OCI-LY3 (cell line): ENCODE data around the gene SUSD5.

Experiments used
- H2AFZ ChIP-seq: fragments of 200-600, 300-600 bp; shearing (Covaris generic); 2 replicates; pipeline ENCODE4 v1.6.0; 2014; ENCODE audit warnings: antibody characterized with exemption, low read depth, low read length
- H3K27ac ChIP-seq: fragments of 200-600, 300-600 bp; sonication (generic); 2 replicates; pipeline ENCODE4 v1.5.1; 2014; ENCODE audit warnings: mild to moderate bottlenecking, low read length, moderate library complexity, mixed read lengths
- H3K27me3 ChIP-seq: fragments of 200-600, 300-600 bp; sonication (generic); 2 replicates; pipeline ENCODE4 v1.6.1; 2014; ENCODE audit warnings: low read depth, low read length, mixed read lengths
- H3K36me3 ChIP-seq: fragments of 200-600, 300-600 bp; sonication (generic); replicated peaks from 2 replicates; pipeline ENCODE3; 2014; ENCODE audit warnings: low read depth, low read length, mixed read lengths
- H3K4me1 ChIP-seq: fragments of 300-600, 200-600 bp; sonication (generic); 2 replicates; pipeline ENCODE4 v1.6.1; 2014; ENCODE audit warnings: low read length, mixed read lengths
- H3K4me2 ChIP-seq: fragments of 200-600, 300-600 bp; sonication (generic); 2 replicates; pipeline ENCODE4 v1.6.1; 2014; ENCODE audit warnings: low read length, mixed read lengths
- H3K4me3 ChIP-seq: fragments of 300-600, 200-600 bp; sonication (generic); 2 replicates; pipeline ENCODE4 v1.5.1; 2014; ENCODE audit warnings: antibody characterized with exemption, mild to moderate bottlenecking, low read length, moderate library complexity
- H3K79me2 ChIP-seq: fragments of 300-600, 200-600 bp; shearing (Covaris generic); 2 replicates; pipeline ENCODE4 v1.6.1; 2014; ENCODE audit warnings: mild to moderate bottlenecking, low read length, mixed read lengths
- H3K9ac ChIP-seq: fragments of 300-600, 200-600 bp; shearing (Covaris generic); 2 replicates; pipeline ENCODE4 v1.6.0; 2014; ENCODE audit warnings: mild to moderate bottlenecking, low read length, moderate library complexity
- H3K9me3 ChIP-seq: fragments of 200-600, 300-600 bp; shearing (Covaris generic); 2 replicates; pipeline ENCODE4 v1.6.1; 2014; ENCODE audit warnings: low read length, mixed read lengths; ENCODE audit not compliant: insufficient read depth
- H4K20me1 ChIP-seq: fragments of 200-600, 300-600 bp; sonication (generic); 2 replicates; pipeline ENCODE4 v1.6.1; 2016; ENCODE audit warnings: low read length, mixed read lengths; ENCODE audit not compliant: insufficient read depth
- EZH2phosphoT487 ChIP-seq: fragments of 200-600 bp; shearing (Covaris generic); IDR thresholded peaks from 2 replicates; pipeline ENCODE4 v1.6.1; 2018; ENCODE audit warnings: antibody characterized with exemption, mixed run types, low read depth
- TF ChIP-seq, protein P1 (sequence below): fragments of 200-600, 300-600 bp; sonication (generic); IDR thresholded peaks from 2 replicates; pipeline ENCODE4 v1.5.1; 2014; ENCODE audit warnings: antibody characterized with exemption, low read length, low read depth

Gene SUSD5

DNA sequence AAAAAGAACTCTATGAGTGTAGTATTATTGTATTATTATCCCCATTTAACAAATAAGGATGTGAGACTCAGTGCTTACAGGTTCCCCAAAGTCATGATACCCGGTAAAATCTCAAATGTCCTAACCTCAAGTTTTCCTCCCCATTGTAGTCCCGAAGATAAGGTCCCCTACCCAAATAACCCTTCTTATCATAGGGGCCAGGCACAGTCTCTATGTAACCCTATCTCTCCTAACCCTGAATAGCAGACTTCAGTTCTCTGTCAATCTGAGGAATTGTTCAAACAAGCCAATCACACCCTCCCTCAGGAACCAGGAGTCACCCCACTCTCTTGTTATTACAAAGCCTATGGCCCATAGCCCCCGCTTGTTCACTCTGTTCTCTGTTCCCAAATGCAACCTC is 10.5 kb upstream of the SUSD5 start:
- Histone ChIP-seq H3K27me3 (no peaks in the 10 kb centered on the region), H3K36me3 (no peaks in the 10 kb centered on the region), H3K4me1 (no peaks in the 10 kb centered on the region), H3K9ac (no peak overlapping the region), H3K4me2 (no peak overlapping the region), H3K27ac (no peak overlapping the region), H4K20me1 (no peaks in the 10 kb centered on the region), H3K4me3 (no peak overlapping the region), H3K79me2 (no peaks in the 10 kb centered on the region), H2AFZ (no peak overlapping the region), H3K9me3 (no peaks in the 10 kb centered on the region)
- TF ChIP-seq EZH2phosphoT487, result no peak
- TF ChIP-seq, protein P1, sequence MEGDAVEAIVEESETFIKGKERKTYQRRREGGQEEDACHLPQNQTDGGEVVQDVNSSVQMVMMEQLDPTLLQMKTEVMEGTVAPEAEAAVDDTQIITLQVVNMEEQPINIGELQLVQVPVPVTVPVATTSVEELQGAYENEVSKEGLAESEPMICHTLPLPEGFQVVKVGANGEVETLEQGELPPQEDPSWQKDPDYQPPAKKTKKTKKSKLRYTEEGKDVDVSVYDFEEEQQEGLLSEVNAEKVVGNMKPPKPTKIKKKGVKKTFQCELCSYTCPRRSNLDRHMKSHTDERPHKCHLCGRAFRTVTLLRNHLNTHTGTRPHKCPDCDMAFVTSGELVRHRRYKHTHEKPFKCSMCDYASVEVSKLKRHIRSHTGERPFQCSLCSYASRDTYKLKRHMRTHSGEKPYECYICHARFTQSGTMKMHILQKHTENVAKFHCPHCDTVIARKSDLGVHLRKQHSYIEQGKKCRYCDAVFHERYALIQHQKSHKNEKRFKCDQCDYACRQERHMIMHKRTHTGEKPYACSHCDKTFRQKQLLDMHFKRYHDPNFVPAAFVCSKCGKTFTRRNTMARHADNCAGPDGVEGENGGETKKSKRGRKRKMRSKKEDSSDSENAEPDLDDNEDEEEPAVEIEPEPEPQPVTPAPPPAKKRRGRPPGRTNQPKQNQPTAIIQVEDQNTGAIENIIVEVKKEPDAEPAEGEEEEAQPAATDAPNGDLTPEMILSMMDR, result no peak

DNA sequence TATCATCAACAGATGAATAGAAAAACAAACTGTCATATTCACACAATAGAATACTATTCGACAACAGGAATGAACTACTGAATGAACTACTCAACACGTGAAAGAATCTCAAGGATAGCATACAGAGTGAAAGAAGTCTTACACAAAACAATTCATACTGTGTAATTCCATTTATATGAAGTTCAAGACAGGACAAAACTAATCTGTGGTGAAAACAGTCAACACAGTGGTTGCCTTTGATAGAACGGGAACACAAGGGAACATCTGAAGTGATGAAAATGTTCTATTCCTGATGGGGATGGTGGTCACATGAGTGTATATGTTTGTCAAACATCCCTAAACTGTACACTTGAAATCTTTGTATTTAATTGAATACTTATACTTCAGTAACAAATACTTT is 2.6 kb upstream of the SUSD5 start:
- peaks cover 12% of the 10 kb centered on the region for H3K27me3 ChIP-seq
- H2AFZ ChIP-seq, result no peak overlapping the region

DNA sequence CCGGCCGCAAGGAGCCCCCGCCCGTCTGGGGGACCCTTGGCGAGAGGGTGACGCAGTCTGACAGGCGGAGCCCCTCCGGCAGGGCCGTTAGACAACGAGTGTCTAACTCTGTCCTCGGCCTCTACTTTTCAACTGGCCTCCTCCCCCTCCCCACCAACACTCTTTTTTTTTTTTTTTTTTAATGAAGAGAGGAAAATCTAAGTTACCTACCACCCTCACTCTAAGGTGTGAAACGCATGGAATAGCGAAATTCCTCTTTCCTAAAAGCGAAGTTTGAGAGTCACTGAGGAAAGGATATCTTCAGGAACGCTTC is 521 bp upstream of the SUSD5 start:
- TF ChIP-seq, protein P1, result no peak
- no peak for TF ChIP-seq EZH2phosphoT487
- no peaks in the 10 kb centered on the region for H4K20me1 ChIP-seq
- H3K4me1 ChIP-seq, result no peaks in the 10 kb centered on the region
- H3K27me3 ChIP-seq, result peaks cover 15% of the 10 kb centered on the region
- no peaks in the 10 kb centered on the region for H3K36me3 ChIP-seq
- H3K79me2 ChIP-seq, result no peaks in the 10 kb centered on the region
- no peak overlapping the region for H3K9ac ChIP-seq
- no peak overlapping the region for H3K4me2 ChIP-seq
- no peaks in the 10 kb centered on the region for H3K9me3 ChIP-seq
- H3K27ac ChIP-seq, result no peak overlapping the region
- H3K4me3 ChIP-seq, result no peak overlapping the region
- no peak overlapping the region for H2AFZ ChIP-seq

More for the DNA sequence above, 2.6 kb upstream of the SUSD5 start:
- H3K27ac ChIP-seq, result no peak overlapping the region
- no peak overlapping the region for H3K4me2 ChIP-seq
- TF ChIP-seq, protein P1, result no peak
- no peak for TF ChIP-seq EZH2phosphoT487
- H3K9ac ChIP-seq, result no peak overlapping the region
- no peaks in the 10 kb centered on the region for H4K20me1 ChIP-seq
- H3K4me1 ChIP-seq, result no peaks in the 10 kb centered on the region
- no peaks in the 10 kb centered on the region for H3K36me3 ChIP-seq
- H3K4me3 ChIP-seq, result no peak overlapping the region
- no peaks in the 10 kb centered on the region for H3K79me2 ChIP-seq
- H3K9me3 ChIP-seq, result no peaks in the 10 kb centered on the region

DNA sequence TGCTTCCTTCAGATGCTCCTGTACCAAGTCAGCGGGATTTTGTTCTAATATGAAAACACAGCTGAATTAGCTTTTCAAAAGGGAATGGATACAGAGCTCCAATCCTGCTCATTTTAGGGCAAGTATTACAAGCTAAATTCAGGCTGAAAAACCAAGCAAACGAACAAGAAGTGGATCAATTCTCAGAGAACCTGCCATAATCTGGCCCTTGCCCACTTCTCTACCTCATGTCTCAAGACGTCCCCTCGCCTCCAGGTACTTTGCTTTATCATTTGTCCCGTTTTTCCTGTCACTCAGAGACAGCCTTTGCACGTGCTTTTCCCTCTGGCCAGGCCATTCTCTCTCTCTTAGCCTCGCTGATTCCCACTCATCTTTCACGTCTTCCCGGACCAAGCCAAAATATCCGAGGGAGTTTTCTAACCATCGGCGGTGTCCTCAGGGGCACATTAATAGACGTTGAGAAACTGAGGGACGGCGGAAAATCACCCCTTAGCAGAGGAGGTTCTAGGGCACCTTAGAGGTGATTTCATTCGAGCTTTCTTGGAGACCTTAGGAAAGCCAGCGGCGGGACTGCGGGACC is 654 bp downstream of the SUSD5 start:
- Histone ChIP-seq H3K4me2 (no peak overlapping the region), H3K4me3 (no peak overlapping the region), H3K4me1 (no peaks in the 10 kb centered on the region), H3K36me3 (no peaks in the 10 kb centered on the region), H3K27me3 (peaks cover 15% of the 10 kb centered on the region), H3K27ac (no peak overlapping the region), H4K20me1 (no peaks in the 10 kb centered on the region), H2AFZ (no peak overlapping the region), H3K9me3 (no peaks in the 10 kb centered on the region), H3K9ac (no peak overlapping the region), H3K79me2 (no peaks in the 10 kb centered on the region)
- no peak for TF ChIP-seq EZH2phosphoT487
- TF ChIP-seq, protein P1, result no peak
